ENCODE data around the gene RELN.

Gene RELN

DNA sequence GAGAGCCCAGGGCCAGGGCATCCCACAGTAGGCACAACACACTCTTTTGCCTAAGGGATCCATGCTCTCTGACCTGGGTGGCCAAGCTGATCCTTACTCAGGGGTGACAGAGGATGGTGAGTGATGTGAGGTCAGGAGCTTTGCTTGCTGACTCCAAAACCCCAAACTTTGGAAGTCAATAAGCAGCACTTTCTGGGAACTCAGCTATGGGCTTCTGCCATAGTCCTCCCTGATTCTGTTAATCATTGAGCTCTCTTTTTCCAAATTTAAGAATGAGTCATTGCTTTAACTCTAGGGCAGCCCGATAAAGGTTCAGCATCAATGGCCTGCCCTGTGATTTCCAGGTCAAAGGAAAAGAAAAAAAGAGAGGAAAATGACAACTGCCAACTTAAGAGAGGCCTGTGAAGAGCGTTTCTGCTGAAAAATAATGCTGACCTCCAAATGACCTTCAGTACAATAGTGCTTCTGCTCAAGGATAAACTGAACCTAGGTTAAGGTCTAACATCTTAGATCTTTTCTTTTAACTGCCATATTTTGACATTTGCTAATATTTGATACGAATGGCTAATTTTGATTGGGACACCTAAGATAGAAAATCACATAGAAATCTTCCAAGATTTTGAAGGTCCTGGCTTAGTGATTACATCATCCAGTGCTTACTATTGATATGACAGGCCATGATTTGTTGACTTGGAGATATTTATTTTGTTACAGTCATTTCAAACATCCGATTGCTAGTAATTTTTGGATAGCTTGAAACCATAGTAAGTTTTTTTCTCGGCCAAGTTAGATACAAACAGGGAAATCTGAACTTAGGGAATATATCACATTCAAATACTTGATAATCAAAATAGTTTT, 20.8 kb upstream of the RELN start:
- DNase-seq (ENCODE audit: extremely low spot score), result no peak
- ChIA-PET POLR2A (no interaction called here), CTCF (interaction anchor here (1.5 kb wide), 1 partner anchor 49 kb away, joined by 3 read pairs; no protein-coding TSS in a partner anchor)
- TF ChIP-seq, protein P1, sequence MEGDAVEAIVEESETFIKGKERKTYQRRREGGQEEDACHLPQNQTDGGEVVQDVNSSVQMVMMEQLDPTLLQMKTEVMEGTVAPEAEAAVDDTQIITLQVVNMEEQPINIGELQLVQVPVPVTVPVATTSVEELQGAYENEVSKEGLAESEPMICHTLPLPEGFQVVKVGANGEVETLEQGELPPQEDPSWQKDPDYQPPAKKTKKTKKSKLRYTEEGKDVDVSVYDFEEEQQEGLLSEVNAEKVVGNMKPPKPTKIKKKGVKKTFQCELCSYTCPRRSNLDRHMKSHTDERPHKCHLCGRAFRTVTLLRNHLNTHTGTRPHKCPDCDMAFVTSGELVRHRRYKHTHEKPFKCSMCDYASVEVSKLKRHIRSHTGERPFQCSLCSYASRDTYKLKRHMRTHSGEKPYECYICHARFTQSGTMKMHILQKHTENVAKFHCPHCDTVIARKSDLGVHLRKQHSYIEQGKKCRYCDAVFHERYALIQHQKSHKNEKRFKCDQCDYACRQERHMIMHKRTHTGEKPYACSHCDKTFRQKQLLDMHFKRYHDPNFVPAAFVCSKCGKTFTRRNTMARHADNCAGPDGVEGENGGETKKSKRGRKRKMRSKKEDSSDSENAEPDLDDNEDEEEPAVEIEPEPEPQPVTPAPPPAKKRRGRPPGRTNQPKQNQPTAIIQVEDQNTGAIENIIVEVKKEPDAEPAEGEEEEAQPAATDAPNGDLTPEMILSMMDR (IDR thresholded peaks at IDR 0.05; ENCODE audit: control extremely low read depth, extremely low read depth, low read depth, missing control alignments), result no peak

DNA sequence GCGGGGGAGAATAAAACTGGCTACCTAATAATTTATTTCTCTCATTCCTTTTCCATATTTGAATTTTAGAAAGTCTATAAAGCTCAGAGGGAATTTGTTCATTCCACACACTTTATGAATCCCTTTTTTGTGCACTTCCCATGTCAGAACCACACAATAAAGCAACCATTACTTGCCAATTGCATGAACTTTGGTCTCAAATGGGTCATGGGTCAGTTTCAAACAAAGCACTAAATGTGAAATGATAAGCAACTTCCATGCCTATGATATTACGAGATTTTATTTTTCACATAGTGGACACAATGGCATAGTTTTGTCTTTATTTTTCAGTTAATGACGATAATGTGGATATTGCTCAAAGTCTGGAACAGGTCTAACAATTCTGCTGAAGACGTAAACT, 18.6 kb upstream of the RELN start:
- POLR2A ChIA-PET, result no interaction called here
- TF ChIP-seq, protein P1 (IDR thresholded peaks at IDR 0.05; ENCODE audit: control extremely low read depth, extremely low read depth, low read depth, missing control alignments), result no peak
- CTCF ChIA-PET, result no interaction called here
- DNase-seq (ENCODE audit: extremely low spot score), result no peak

DNA sequence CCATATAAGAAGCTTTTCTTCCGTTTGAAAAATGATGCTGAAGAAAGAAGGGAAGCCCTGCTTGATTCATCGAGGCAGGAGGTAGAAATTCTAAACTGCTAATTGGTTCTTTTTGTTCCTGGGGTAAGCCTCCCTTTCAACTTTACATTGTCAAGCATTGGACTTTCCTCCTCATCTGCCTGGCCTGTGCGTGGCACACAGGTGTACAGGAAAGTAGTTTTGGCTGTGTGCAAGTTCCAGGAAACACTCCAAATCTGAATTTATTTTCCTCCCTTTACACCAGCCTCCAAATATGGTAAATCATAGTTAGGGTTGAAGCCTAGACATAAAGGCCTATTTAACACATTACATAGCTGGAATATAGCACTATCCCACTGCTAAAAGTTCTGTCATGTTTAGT, 18.2 kb upstream of the RELN start:
- TF ChIP-seq, protein P1 (IDR thresholded peaks at IDR 0.05; ENCODE audit: control extremely low read depth, extremely low read depth, low read depth, missing control alignments), result no peak
- POLR2A ChIA-PET, result no interaction called here
- no peak for DNase-seq (ENCODE audit: extremely low spot score)
- CTCF ChIA-PET, result no interaction called here

DNA sequence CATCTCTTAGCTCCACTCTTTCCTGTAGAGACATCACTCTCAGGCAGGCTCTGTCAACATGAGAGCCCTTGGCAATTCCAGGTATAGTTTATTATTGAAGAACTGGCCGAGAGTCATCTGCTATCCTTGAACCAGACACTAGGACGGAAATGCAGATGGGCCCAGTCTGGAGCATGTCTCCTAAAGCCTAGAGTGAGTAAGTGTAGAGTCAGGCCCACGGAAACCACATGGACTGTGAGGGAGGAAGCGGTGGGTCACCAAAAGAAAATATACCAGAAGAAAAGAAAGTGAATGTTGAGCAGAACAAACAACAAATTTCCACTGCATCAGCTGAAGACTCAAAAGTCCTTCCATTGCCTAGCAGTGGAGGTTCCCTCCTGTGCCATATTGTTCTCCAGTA, 15.7 kb upstream of the RELN start:
- no peak for DNase-seq (ENCODE audit: extremely low spot score)
- CTCF ChIA-PET, result interaction anchor here (1.5 kb wide), 1 partner anchor 15 kb away, joined by 4 read pairs; no protein-coding TSS in a partner anchor
- POLR2A ChIA-PET, result no interaction called here
- TF ChIP-seq, protein P1 (IDR thresholded peaks at IDR 0.05; ENCODE audit: control extremely low read depth, extremely low read depth, low read depth, missing control alignments), result no peak

DNA sequence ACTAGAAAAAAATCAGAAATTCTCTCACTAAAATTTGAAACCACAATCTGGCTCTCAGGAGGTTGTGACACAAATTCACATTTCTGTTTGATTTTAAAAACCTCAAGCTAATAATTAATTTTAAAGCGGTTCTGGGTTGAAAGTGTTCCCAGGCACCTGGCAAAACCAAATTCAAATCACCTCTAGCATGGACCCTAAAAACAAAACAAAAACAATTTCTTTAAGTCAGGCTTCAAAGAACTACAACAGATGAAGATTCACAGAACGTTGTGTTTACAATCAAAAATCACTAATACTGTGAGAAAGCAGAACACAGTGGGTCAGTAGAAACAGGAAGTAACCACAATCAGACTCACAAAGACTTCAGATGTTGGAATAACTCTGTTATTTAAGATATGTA, 7.2 kb upstream of the RELN start:
- no peak for DNase-seq (ENCODE audit: extremely low spot score)
- POLR2A ChIA-PET, result no interaction called here
- TF ChIP-seq, protein P1 (IDR thresholded peaks at IDR 0.05; ENCODE audit: control extremely low read depth, extremely low read depth, low read depth, missing control alignments), result no peak
- CTCF ChIA-PET, result no interaction called here

DNA sequence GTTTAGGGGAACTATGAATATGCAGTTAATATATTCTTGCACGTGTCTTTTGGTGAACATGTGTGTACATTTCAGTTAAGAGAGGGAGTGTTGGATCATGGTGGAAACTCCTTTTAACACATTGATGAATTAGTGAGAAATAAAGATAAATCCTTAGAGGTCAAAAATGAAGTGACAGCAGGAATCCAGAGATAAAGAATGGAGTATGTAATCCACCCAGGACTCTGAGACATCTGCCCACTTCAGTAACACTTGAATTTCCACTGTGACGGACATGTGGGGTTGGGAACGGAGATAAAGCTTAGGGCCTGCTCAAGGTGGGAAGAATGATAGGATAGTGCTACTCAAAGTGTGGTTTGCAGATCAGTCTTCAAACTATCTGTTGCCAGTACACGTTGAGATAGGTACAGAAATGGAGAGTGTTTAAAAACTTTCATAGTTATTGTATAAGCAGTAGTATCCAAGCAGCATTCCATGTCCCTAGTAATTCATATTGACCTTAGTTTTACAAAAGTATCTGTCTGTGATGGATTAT, 6.6 kb upstream of the RELN start:
- ChIA-PET POLR2A (no interaction called here), CTCF (no interaction called here)
- no peak for DNase-seq (ENCODE audit: extremely low spot score)
- TF ChIP-seq, protein P1 (IDR thresholded peaks at IDR 0.05; ENCODE audit: control extremely low read depth, extremely low read depth, low read depth, missing control alignments), result no peak
